Measurements from ENCODE around the gene CD300LD.
"Not testable (repeated sequence)": the region's sequence is repeated elsewhere in the genome, so short reads cannot be mapped to it uniquely, and the experiment has no call there.

Gene CD300LD

GRCh38 chr17:74573635-74574034 lies 18.4 kb downstream of the CD300LD start:
- not testable (repeated sequence) for H3K4me3 ChIP-seq (ENCODE audit: low read depth, low read length)

DNA sequence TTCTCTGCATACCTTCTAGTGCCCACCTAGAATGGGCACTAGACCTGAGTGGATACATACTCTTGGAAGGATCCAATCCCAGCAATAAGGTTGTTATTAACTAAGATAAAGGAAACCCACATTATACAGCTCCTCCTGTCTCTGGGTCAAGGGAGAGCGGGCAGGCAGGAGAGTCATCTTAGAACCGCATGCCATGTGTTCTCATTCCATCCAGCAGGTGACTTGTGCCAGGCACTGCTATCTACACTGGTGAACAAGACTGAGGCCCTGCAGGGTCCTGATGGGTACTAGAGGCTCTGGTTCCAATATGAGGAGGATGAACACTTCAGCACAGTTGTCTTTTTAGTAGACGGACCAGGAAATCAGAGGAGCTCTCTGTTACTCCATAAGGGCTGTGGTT lies 18.9 kb downstream of the CD300LD start:
- H3K4me3 ChIP-seq (ENCODE audit: low read depth, low read length) = no peak overlapping the region

DNA sequence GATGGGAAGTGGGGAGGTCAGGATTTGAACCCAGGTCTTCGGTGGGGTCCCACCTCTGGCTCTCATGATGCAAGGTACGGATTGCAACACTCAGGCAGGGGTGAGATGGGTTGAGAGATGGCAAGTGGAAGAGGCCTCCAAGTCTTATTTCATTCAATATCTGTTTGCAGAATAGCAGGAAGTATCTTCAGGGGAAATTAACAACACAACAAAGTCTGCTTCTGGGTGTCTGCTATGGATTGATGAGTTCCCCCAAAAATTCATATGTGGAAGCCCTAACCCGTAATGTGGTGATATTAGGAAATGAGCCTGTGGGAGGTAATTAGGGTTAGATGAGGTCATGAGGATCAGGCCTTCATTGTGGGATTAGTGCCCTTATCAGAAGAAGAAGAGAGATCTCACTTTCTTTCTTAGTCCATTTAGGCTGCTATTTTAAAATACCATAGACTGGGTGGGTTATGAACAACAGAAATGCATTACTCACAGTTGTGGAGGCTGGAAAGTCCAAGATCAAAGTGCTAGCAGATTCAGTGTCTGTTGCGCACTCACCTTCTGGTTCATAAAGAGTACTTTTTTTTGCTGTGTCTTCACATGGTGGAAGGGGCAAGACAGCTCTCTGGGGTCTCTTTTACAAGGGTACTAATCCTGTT lies 20.3 kb downstream of the CD300LD start:
- H3K4me3 ChIP-seq (ENCODE audit: low read depth, low read length) = no peak overlapping the region

DNA sequence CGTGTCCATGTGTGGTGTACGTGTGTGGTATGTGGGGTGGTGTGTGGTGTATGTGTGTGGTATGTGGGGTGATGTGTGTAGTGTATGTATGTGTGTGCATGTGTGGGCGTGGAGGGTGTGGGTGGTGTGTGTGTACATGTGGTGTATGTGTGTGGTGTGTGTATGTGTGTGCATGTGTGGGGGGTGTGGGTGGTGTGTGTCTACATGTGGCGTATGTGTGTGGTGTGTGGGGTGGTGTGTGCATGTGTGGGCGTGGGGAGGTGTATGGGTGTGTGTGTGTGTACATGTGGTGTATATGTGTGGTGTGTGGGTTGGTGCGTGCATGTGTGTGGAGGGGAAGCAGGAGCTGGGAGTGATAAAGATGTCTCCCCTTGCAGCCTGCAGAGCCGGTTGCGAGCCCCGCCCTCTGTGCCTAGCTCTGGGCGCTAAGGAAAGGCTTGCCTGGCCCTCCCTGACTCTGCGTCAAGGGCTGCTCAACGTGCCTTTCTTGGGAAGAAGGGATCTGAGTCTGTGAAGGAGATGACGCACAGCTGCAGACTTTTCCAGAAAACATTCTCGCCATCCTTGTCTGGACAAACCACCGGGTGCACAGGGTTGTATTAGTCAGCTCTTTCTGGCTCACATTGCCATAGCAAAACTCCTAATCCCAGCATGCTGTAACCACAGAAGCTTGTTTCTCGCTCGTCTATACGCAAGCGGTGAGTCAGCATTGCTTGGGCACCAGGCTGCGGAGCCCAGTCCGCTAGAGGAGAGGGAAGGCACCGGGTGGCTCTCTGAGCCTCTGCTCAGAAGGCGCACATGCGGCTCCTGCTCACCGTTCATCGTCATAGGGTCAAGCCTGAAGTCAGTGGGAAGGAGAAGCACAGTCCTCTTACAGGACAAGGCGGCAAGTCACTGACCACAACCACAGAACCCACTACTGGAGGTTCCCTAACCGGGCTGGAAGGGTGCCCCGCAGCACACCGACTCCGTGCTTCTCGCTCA lies 22.8 kb downstream of the CD300LD start:
- H3K4me3 ChIP-seq (ENCODE audit: low read depth, low read length) = no peak overlapping the region

DNA sequence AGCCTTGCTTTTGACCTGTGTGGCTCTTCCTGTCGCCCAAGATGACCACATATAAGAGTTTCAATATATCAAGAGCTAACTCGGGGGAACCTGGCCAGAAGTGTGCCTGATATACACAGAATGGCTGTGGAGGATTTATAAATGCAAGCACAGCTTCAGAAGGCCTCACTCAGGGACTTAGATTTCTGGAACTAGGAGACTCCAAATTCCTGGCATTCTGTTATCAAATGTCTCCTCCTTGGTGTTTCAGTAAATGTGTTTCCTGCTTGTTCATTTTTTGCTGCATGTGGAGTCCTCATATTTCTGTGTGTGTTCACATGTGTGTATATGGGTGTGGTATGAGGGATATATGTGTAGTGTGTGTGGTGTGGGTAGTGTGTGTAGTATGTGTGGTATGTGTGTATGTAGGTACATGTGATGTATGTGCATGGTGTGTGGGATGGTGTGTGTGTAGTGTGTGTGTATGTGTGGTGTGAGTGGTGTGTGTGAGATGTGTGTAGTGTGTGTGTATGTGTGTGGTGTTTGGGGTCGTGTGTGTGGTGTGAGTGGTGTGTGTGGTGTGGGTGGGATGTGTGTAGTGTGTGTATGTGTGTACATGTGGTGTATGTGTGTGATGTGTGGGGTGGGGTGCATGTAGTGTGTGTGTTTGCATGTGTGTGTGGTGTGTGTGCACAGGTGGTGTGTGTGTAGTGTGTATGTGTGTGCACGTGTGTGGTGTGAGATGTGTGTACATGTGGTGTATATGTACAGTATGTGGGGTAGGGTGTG lies 23.8 kb downstream of the CD300LD start:
- no peak overlapping the region for H3K4me3 ChIP-seq (ENCODE audit: low read depth, low read length)

DNA sequence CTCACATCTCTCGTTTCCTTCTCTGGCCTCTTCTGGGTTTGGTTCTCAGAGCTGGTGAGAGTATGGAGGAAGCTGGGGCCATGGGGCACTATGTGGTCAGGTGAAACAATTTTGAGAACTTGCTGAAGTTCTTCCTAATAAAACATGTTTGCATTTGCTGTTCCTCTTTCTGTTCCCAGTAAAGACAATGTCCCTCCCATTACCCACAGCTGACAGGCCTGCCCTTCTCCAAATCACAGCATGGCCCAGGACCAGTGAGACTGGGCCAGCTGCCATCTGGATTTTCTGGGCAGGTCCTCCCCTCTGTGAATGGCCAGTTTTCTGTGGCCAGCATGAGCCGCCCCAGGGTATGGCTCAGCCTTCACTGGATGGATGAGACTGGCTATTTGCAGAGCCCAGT lies 24.7 kb downstream of the CD300LD start, which contains the start of gene CD300H:
CD300H (minus strand) TSS at position 113 of the 400 bp plus-strand sequence.
- no peak within 1 kb of the TSS for H3K4me3 ChIP-seq (ENCODE audit: low read depth, low read length)

DNA sequence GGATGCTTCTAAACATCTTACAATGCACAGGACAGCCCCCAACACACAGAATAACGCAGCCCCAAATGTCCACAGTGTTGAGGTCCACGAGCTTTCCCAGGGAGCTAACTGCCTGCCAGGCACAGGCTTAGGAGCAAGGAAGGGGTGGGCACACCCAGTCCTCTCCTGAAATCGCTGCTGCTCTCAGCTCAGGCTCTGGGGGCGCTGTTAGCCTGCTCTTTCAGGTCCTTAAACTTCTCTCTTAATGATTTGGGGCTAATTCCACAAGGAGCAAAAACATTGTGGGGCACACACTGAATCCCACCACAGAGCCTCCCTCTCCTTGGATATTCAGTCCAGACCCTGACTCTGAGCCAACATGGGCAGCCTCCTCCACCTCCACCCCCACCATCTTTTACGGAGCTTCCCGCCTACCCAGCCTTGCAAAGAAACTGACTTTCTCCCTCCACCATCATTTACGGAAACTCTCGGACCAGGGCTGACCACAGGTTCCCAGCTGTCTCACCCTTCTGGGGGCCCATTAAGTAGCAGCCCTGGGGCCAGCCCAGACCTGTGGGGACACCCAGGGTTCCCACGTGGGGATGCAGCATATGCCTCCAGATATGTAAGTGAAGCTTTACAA lies 25.8 kb downstream of the CD300LD start:
- no peak overlapping the region for H3K4me3 ChIP-seq (ENCODE audit: low read depth, low read length)

GRCh38 chr17:74565126-74565525 lies 27.0 kb downstream of the CD300LD start:
- H3K4me3 ChIP-seq (ENCODE audit: low read depth, low read length) = no peak overlapping the region

DNA sequence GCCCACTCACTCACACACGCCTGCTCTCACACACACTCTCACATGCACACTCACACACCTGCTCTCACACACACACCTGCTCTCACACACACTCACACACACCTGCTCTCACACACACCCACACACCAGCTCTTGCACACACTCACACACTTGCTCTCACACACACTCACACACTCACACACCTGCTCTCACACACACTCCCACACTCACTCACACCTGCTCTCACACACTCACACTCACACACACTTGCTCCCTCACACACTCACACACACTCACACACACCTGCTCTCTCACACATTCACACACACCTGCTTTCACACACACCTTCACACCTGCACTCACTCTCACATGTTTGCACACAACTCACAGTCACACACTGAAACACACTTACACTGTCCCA lies 28.7 kb downstream of the CD300LD start:
- no peak overlapping the region for H3K4me3 ChIP-seq (ENCODE audit: low read depth, low read length)

DNA sequence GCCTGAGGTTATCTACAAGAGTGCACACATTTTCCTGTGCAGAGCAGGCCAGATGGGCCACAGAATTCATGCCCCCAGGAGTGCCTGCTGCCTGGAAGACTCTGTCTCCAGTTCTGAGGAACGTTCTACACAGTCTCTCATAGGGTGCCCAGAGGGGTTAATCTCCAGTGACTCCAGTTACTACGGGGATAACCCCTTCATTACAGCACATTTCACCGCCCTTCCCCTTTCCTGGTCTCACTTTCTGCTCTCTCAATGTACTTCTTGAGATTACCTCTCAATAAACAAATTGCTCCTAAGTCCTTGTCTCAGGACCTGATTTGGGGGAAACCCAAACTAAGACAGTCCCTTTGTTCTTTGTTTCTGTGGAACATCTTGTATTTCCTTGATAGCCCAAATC lies 30.5 kb downstream of the CD300LD start:
- no peak overlapping the region for H3K4me3 ChIP-seq (ENCODE audit: low read depth, low read length)

- H3K4me3 ChIP-seq (ENCODE audit: low read depth, low read length) = no peak overlapping the region
Observed at GRCh38 chr17:74558882-74559519, 33.1 kb downstream of the CD300LD start.

DNA sequence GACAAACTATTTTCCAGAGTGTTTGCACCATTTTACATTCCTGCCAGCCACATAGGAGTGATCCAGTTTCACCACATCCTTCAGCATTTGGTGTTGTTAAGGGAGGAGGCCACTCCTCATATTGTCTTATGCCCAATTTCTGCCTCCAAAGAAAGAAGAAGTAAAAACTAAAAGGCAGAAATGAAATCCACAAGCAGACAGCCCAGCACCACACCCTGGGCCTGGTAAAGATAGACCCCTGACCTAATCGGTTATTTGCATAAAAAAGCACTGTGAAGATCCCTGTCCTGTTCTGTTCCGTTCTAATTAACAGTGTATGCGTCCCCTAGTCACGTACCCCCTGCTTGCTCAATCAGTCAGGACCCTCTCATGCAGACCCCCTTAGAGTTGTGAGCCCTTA lies 33.7 kb downstream of the CD300LD start:
- H3K4me3 ChIP-seq (ENCODE audit: low read depth, low read length) = not testable (repeated sequence)

DNA sequence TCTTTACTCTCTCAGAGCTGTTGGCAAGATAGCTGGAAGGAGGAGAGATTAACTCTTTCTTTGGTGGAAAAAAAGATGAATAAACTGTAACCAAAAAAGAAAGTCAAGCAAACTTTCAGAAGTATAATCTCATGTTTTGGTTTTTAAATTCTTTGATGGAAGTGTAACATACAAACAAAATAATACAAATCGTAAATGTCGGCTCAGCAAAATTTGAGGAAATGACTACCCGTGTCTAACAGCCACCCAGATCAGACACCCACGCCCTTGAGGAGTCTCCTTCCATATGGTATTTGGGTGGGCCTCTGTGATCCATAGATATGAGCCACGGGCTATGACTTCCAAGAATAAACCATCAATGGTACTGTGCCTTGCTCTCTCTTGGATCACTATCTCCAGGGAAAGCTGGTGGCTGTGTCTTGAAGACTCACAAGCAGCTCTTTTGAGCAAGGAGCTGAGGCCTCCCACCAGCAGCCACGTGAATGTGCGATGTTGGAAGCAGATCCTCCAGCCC lies 36.6 kb downstream of the CD300LD start:
- no peak overlapping the region for H3K4me3 ChIP-seq (ENCODE audit: low read depth, low read length)

- no peak overlapping the region for H3K4me3 ChIP-seq (ENCODE audit: low read depth, low read length)
Observed at GRCh38 chr17:74554909-74555308, 37.2 kb downstream of the CD300LD start.

GRCh38 chr17:74552037-74552436 lies 40.0 kb downstream of the CD300LD start:
- no peak overlapping the region for H3K4me3 ChIP-seq (ENCODE audit: low read depth, low read length)

- no peak overlapping the region for H3K4me3 ChIP-seq (ENCODE audit: low read depth, low read length)
Observed at GRCh38 chr17:74550602-74551001, 41.5 kb downstream of the CD300LD start.

DNA sequence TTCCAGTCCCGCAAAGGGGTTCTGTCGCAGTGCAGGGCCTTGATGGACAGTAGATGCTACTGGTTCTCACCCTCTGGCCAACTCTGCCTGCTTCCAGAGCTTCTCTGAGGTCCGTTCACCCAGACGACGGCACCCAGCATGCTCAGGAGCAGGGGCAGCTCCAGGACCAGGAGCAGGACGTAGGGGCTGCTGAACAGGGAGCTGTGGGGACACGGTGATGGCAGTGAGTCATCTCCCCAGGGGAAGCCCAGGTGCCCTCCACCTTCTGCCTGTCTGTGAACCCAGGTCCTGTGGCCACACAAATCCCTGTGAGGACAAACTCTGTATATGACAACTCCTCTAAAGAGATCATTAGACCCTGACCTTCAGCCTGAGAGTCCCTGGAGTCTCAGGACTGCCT lies 42.7 kb downstream of the CD300LD start:
- no peak overlapping the region for H3K4me3 ChIP-seq (ENCODE audit: low read depth, low read length)

GRCh38 chr17:74547736-74548135 lies 44.3 kb downstream of the CD300LD start:
- H3K4me3 ChIP-seq (ENCODE audit: low read depth, low read length) = no peak overlapping the region

GRCh38 chr17:74547264-74547663 lies 44.8 kb downstream of the CD300LD start:
- H3K4me3 ChIP-seq (ENCODE audit: low read depth, low read length) = no peak overlapping the region

- H3K4me3 ChIP-seq (ENCODE audit: low read depth, low read length) = no peak overlapping the region
Observed at GRCh38 chr17:74546586-74546985, 45.5 kb downstream of the CD300LD start.
